Hepatocyte (in vitro differentiated cells): ENCODE data around the gene SPTBN5. TPM values are rescaled to one million over a fixed set of nuclear protein-coding genes. Genes with fewer than 3 reads are reported as not detected.

Experiments
- DNase-seq: peaks from one replicate; pipeline ENCODE4 v3.0.0-alpha.2; 2016; ENCODE audit warnings: low spot score
- H2AFZ ChIP-seq: fragments of 200-600 bp; sonication (generic); 2 replicates; pipeline ENCODE4 v1.6.0; 2016; ENCODE audit warnings: antibody characterized with exemption, mild to moderate bottlenecking
- H3K27ac ChIP-seq: fragments of 200-600 bp; sonication (generic); 2 replicates; pipeline ENCODE4 v1.5.1; 2016; ENCODE audit warnings: mild to moderate bottlenecking
- H3K27me3 ChIP-seq: fragments of 200-600 bp; sonication (generic); 2 replicates; pipeline ENCODE4 v1.6.1; 2016
- H3K36me3 ChIP-seq: fragments of 200-600 bp; sonication (generic); replicated peaks from 2 replicates; pipeline ENCODE4 v1.5.1; 2016; ENCODE audit warnings: low read depth; ENCODE audit not compliant: insufficient read depth
- H3K4me1 ChIP-seq: fragments of 200-600 bp; sonication (generic); 2 replicates; pipeline ENCODE4 v1.5.1; 2016; ENCODE audit warnings: mild to moderate bottlenecking, moderate library complexity; ENCODE audit not compliant: insufficient read depth
- H3K4me2 ChIP-seq: fragments of 200-600 bp; sonication (generic); 2 replicates; pipeline ENCODE4 v1.6.0; 2016
- H3K4me3 ChIP-seq: fragments of 200-600 bp; sonication (generic); 2 replicates; pipeline ENCODE4 v1.5.1; 2016; ENCODE audit warnings: mild to moderate bottlenecking
- H3K79me2 ChIP-seq: fragments of 200-600 bp; sonication (generic); 2 replicates; pipeline ENCODE4 v1.6.0; 2017; ENCODE audit warnings: mild to moderate bottlenecking
- H3K9me2 ChIP-seq: fragments of 200-600 bp; sonication (generic); replicated peaks from 2 replicates; pipeline ENCODE4 v1.6.0; 2017; ENCODE audit warnings: mild to moderate bottlenecking; ENCODE audit not compliant: insufficient read depth
- H3K9me3 ChIP-seq: fragments of 200-600 bp; sonication (generic); 2 replicates; pipeline ENCODE4 v1.5.1; 2016; ENCODE audit warnings: low read depth, mild to moderate bottlenecking
- H4K20me1 ChIP-seq: fragments of 200-600 bp; sonication (generic); 2 replicates; pipeline ENCODE4 v1.6.0; 2016; ENCODE audit warnings: mild to moderate bottlenecking; ENCODE audit not compliant: insufficient read depth, poor library complexity, severe bottlenecking
- CTCF ChIP-seq: fragments of 200-600 bp; sonication (generic); IDR thresholded peaks from 2 replicates; pipeline ENCODE4 v1.5.1; 2016; ENCODE audit warnings: antibody characterized with exemption, mild to moderate bottlenecking; ENCODE audit not compliant: poor library complexity
- EZH2 ChIP-seq: fragments of 200-600 bp; sonication (generic); IDR thresholded peaks from 2 replicates; pipeline ENCODE4 v1.6.1; 2016; ENCODE audit warnings: antibody characterized with exemption, mild to moderate bottlenecking, borderline replicate concordance
- EZH2phosphoT487 ChIP-seq: fragments of 200-600 bp; sonication (generic); IDR thresholded peaks from one replicate; pipeline ENCODE4 v1.6.1; 2018; ENCODE audit warnings: antibody characterized with exemption, mild to moderate bottlenecking, low read depth, moderate library complexity; ENCODE audit not compliant: unreplicated experiment, severe bottlenecking
- WGBS: methylation state at CpG from one replicate; pipeline ENCODE4 v1.1.6; 2016; ENCODE audit warnings: low lambda C conversion rate; ENCODE audit errors: missing lambda C conversion rate; 5-methylcytosine and 5-hydroxymethylcytosine counted together
- polyA plus RNA-seq: library from polyadenylated mRNA; unstranded; fragments of >200 nt; fragmentation: Nextera tagmentation; extraction: Ambion mirVana; gene quantifications from 2 replicates; pipeline ENCODE4 v1.2.1, GENCODE V29; 2016
- total RNA-seq: library from RNA; depleted of rRNA; stranded (reverse); fragments of >200 nt; gene quantifications from 2 replicates; pipeline ENCODE4 v1.2.3, GENCODE V29; 2014

The SPTBN5 gene
- total and polyA plus RNA-seq, 2 experiments from 2014 or later, result 1.7 to 1.9 TPM

GRCh38 chr15:41901431-41901830 lies 7.6 kb upstream of the SPTBN5 start:
- TF ChIP-seq EZH2phosphoT487 (no peak), EZH2 (no peak), CTCF (no peak)
- H2AFZ ChIP-seq, result no peak overlapping the region
- H3K9me2 ChIP-seq, result no peaks in the 10 kb centered on the region
- H3K27ac ChIP-seq, result no peak overlapping the region
- DNase-seq, result no peak
- H3K4me1 ChIP-seq, result peaks cover 5% of the 10 kb centered on the region
- WGBS, result 65% methylated on average over 5 of the region's 5 CpGs
- peaks cover 3% of the 10 kb centered on the region for H3K79me2 ChIP-seq
- H3K4me3 ChIP-seq, result no peak overlapping the region
- H3K36me3 ChIP-seq, result no peaks in the 10 kb centered on the region
- H3K9me3 ChIP-seq, result no peaks in the 10 kb centered on the region
- no peaks in the 10 kb centered on the region for H4K20me1 ChIP-seq
- H3K27me3 ChIP-seq, result no peaks in the 10 kb centered on the region
- no peak overlapping the region for H3K4me2 ChIP-seq

GRCh38 chr15:41900526-41901380 lies 6.9 kb upstream of the SPTBN5 start:
- no peaks in the 10 kb centered on the region for H3K9me3 ChIP-seq
- H2AFZ ChIP-seq, result no peak overlapping the region
- H3K36me3 ChIP-seq, result no peaks in the 10 kb centered on the region
- H3K27ac ChIP-seq, result no peak overlapping the region
- no peaks in the 10 kb centered on the region for H3K9me2 ChIP-seq
- H4K20me1 ChIP-seq, result no peaks in the 10 kb centered on the region
- TF ChIP-seq CTCF (no peak), EZH2 (no peak), EZH2phosphoT487 (no peak)
- no peak overlapping the region for H3K4me2 ChIP-seq
- no peaks in the 10 kb centered on the region for H3K27me3 ChIP-seq
- 96% methylated on average over 31 of the region's 36 CpGs for WGBS
- peaks cover 3% of the 10 kb centered on the region for H3K79me2 ChIP-seq
- no peak for DNase-seq
- no peak overlapping the region for H3K4me3 ChIP-seq
- H3K4me1 ChIP-seq, result peaks cover 5% of the 10 kb centered on the region

GRCh38 chr15:41899854-41900442 lies 6.1 kb upstream of the SPTBN5 start:
- no peak overlapping the region for H3K27ac ChIP-seq
- H4K20me1 ChIP-seq, result no peaks in the 10 kb centered on the region
- H3K4me3 ChIP-seq, result no peak overlapping the region
- no peaks in the 10 kb centered on the region for H3K9me3 ChIP-seq
- peaks cover 6% of the 10 kb centered on the region for H3K4me1 ChIP-seq
- H3K79me2 ChIP-seq, result peaks cover 3% of the 10 kb centered on the region
- 80% methylated on average over 6 of the region's 6 CpGs for WGBS
- H3K27me3 ChIP-seq, result no peaks in the 10 kb centered on the region
- no peak overlapping the region for H3K4me2 ChIP-seq
- DNase-seq, result no peak
- no peaks in the 10 kb centered on the region for H3K36me3 ChIP-seq
- no peak overlapping the region for H2AFZ ChIP-seq
- H3K9me2 ChIP-seq, result no peaks in the 10 kb centered on the region
- TF ChIP-seq EZH2phosphoT487, result no peak
- no peak for TF ChIP-seq EZH2
- no peak for TF ChIP-seq CTCF
